Fibroblast of mammary gland (primary cell): ENCODE measurements around the gene KCTD20.
"Not testable (repeated sequence)": the region's sequence is repeated elsewhere in the genome, so short reads cannot be mapped to it uniquely, and the experiment has no call there.

Source experiments
- DNase-seq: peaks from one replicate; pipeline ENCODE4 v3.0.0-alpha.2; 2010; ENCODE audit warnings: low read depth
- H3K4me3 ChIP-seq: 2 replicates; pipeline ENCODE4 v1.5.1; 2011; ENCODE audit warnings: low read depth, mild to moderate bottlenecking, low read length, moderate library complexity; ENCODE audit not compliant: control insufficient read depth
- TF ChIP-seq, protein P1 (sequence below): conservative IDR thresholded peaks from 2 replicates; pipeline ENCODE4 v1.5.1; 2011; ENCODE audit warnings: low read depth, low read length, inconsistent platforms; ENCODE audit not compliant: control insufficient read depth, insufficient read depth

KCTD20 gene

DNA sequence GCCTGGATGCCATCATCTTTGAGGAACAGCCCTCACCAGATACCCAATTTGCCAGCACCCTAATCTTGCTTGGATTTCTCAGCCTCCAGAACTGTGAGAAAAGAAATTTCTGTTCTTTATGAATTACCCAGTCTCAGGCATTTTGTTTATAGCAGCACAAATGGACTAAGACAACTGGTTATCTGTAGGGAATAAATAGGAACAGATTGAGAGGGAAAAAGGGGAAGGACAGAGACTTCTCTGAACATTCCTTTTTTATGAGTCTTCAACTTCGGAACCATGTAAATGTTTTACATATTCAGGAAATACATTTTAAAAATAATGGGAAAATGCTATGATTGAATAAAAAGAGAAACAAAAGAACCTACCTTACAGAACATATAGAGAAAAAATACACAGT, 20.9 kb downstream of the KCTD20 start:
- DNase-seq, result peak; percentile 39
- TF ChIP-seq, protein P1, sequence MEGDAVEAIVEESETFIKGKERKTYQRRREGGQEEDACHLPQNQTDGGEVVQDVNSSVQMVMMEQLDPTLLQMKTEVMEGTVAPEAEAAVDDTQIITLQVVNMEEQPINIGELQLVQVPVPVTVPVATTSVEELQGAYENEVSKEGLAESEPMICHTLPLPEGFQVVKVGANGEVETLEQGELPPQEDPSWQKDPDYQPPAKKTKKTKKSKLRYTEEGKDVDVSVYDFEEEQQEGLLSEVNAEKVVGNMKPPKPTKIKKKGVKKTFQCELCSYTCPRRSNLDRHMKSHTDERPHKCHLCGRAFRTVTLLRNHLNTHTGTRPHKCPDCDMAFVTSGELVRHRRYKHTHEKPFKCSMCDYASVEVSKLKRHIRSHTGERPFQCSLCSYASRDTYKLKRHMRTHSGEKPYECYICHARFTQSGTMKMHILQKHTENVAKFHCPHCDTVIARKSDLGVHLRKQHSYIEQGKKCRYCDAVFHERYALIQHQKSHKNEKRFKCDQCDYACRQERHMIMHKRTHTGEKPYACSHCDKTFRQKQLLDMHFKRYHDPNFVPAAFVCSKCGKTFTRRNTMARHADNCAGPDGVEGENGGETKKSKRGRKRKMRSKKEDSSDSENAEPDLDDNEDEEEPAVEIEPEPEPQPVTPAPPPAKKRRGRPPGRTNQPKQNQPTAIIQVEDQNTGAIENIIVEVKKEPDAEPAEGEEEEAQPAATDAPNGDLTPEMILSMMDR, result no peak
- no peak overlapping the region for H3K4me3 ChIP-seq

DNA sequence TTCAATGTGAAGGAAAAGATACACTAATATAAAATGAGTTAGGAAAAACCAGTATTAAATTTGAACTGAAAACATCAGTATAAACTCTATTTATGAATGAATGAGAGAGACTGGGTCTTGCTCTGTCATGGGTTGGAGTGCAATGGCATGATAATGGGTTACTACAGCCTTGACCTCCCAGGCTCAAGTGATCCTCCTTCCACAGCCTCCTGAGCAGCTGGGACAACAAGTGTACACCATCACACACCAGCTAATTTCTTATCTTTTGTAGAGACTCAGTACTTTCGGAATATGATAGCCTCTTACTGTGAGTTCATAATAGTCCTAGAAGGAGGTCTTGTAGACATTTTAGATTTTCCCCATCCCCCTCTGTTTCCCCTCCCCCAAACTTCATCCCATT, 21.4 kb downstream of the KCTD20 start:
- H3K4me3 ChIP-seq, result no peak overlapping the region
- no peak for DNase-seq
- TF ChIP-seq, protein P1, result no peak

DNA sequence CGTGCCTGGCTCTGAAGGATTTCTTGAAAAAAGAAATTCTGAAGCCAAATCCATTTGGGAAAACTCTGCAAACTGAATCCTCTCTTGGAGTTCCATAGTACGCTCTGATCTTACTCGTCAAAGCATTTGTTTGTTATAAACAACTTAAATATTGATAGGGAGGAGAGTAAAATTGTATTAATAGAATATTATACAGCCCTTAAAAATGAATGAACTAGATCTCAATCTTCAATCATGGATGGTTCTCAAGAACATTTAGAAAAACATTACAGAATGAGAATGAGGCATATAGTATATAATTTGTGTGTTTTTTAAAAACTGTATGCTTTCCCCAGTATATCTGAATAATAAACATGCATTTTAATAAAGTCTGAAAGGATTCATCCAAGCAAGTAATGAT, 24.8 kb downstream of the KCTD20 start:
- no peak for DNase-seq
- no peak overlapping the region for H3K4me3 ChIP-seq
- TF ChIP-seq, protein P1, result no peak

DNA sequence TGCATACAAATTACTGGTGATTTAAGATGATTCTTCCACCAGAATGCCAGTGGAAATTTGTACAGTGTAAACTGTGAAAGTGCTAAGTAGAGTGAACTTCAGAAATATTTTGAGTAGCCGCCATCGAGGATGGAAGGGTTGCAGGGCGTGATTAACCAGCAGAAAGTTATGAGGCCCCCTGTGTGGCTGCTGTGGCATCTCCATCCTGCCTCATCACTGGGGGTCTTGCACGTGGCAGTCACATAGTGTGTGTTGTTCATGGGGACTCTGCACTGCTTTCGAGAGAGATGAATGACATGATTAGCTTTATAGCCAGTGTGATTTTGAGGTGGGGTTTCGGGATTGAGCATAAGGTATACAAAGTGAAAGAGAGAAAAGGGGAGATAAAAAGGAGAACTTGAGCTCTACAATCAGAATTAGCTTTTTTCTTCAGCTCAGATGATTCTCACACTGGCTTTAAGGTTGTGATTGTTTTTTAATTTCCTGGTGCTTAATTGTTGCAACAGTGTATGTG, 26.4 kb downstream of the KCTD20 start:
- no peak for DNase-seq
- TF ChIP-seq, protein P1, result no peak

DNA sequence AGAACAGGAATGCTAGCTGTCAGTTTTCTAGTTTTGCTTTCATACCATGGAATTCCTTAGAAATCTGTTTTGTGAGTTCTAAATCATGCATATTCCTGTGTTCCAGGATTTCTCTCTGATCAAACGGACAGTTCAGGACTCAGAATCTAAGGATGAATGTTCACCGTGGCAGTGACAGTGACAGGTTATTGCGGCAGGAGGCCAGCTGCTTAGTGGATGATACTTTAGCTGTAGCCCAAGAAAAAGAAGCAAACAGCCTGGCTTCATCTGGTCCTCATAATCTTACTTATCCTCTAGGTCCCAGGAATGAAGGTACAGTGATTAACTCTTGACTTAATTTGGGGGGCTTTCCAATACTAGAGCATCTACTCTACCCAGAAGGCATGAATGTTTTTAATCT, 27.1 kb downstream of the KCTD20 start:
- no peak overlapping the region for H3K4me3 ChIP-seq
- DNase-seq, result no peak
- TF ChIP-seq, protein P1, result no peak

More for the DNA sequence above, 26.4 kb downstream of the KCTD20 start:
- no peak overlapping the region for H3K4me3 ChIP-seq

DNA sequence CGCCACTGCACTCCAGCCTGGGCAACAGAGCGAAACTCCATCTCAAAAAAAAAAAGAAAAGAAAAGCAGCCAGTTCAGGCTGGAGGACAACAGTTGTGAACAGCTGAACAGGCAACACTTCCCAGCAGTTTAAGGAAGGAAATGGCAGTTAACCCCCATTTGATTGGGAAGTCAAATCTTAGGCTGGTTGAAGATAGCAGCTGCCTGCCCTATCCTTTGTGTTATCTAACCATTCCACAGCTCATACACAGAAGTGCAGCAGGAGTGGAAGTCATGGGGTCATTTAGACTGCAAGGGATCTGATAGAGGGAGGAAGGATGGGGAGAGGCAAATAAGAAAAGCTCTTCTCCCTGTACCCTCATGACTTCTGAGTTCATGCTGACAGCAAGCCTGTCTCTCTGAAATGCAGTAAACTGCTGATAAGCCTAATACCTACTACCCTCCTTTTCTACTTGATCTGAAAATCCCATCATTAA, 35.3 kb downstream of the KCTD20 start:
- TF ChIP-seq, protein P1, result no peak
- DNase-seq, result no peak
- no peak overlapping the region for H3K4me3 ChIP-seq

DNA sequence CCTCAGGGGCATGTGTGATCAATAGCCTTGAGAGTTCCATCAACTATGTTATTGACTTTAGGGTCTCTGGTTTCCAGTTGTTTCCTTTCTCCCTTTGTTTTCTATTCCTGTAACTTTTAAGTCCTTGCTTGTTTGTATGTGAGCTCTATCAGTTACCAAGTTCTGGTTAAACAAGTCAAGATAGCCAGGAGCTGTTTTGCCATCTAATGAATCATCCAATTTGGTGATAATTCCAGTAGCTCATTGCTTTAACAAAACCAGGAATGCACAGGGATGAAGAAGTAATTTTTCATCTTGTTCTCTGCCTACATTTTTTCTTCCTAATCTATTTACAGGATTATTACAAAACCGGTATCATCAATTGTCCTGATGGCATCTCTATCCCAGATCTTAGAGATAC, 36.5 kb downstream of the KCTD20 start:
- TF ChIP-seq, protein P1, result no peak
- no peak for DNase-seq
- no peak overlapping the region for H3K4me3 ChIP-seq

DNA sequence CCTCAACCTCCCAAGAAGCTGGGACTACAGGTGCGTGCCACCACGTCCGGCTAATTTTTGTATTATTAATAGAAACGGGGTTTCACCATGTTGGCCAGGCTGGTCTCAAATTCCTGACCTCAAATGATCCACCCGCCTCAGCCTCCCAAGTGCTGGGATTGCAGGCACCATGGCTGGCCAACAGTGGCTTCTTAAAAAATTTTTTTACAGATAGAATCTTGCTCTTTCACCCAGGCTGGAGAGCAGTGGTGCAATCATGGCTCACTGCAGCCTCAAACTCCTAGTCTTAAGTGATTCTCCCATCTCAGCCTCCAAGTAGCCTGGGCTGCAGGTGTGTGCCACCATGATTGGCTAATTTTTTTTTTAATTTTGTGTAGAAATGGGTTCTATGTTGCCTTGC, 40.5 kb downstream of the KCTD20 start:
- not testable (repeated sequence) for DNase-seq, H3K4me3 ChIP-seq
